MM.1S (cell line): ENCODE results near the gene ZNF445.

ENCODE experiments used
- DNase-seq: peaks from one replicate; pipeline ENCODE4 v3.0.0-alpha.2; 2015
- H2AFZ ChIP-seq: fragments of 300-600 bp; sonication (generic); 2 replicates; pipeline ENCODE4 v1.6.0; 2016; ENCODE audit warnings: antibody characterized with exemption, low read length
- H3F3A ChIP-seq: fragments of 300-600 bp; sonication (generic); 2 replicates; pipeline ENCODE4 v1.6.1; 2016; ENCODE audit warnings: mild to moderate bottlenecking, antibody characterized with exemption, low read length, moderate library complexity, mixed read lengths; ENCODE audit not compliant: insufficient read depth
- H3K27ac ChIP-seq: fragments of 300-600 bp; sonication (generic); 2 replicates; pipeline ENCODE4 v1.5.1; 2016; ENCODE audit warnings: mild to moderate bottlenecking, low read length
- H3K27me3 ChIP-seq: fragments of 300-600 bp; sonication (generic); replicated peaks from 2 replicates; pipeline ENCODE4 v1.6.0; 2016; ENCODE audit warnings: low read length; ENCODE audit not compliant: insufficient read depth
- H3K36me3 ChIP-seq: fragments of 300-600 bp; sonication (generic); replicated peaks from 2 replicates; pipeline ENCODE4 v1.6.1; 2016; ENCODE audit warnings: mild to moderate bottlenecking, low read length, mixed read lengths; ENCODE audit not compliant: insufficient read depth
- H3K4me1 ChIP-seq: fragments of 300-600 bp; sonication (generic); 2 replicates; pipeline ENCODE4 v1.6.1; 2016; ENCODE audit warnings: low read length, mixed read lengths
- H3K4me2 ChIP-seq: fragments of 300-600 bp; sonication (generic); 2 replicates; pipeline ENCODE4 v1.6.0; 2016; ENCODE audit warnings: low read depth, low read length
- H3K4me3 ChIP-seq: fragments of 300-600 bp; sonication (generic); 2 replicates; pipeline ENCODE4 v1.5.1; 2016; ENCODE audit warnings: low read length, mixed read lengths
- H3K79me2 ChIP-seq: fragments of 300-600 bp; sonication (generic); 2 replicates; pipeline ENCODE4 v1.6.1; 2016; ENCODE audit warnings: mixed run types, low read length, mixed read lengths
- H3K9ac ChIP-seq: fragments of 300-600 bp; sonication (generic); 2 replicates; pipeline ENCODE4 v1.6.1; 2016; ENCODE audit warnings: low read length, mixed read lengths
- H3K9me2 ChIP-seq: fragments of 300-600 bp; sonication (generic); replicated peaks from 2 replicates; pipeline ENCODE4 v1.6.1; 2016; ENCODE audit warnings: mild to moderate bottlenecking, low read length, mixed read lengths; ENCODE audit not compliant: insufficient read depth
- H3K9me3 ChIP-seq: fragments of 300-600 bp; sonication (generic); replicated peaks from 2 replicates; pipeline ENCODE4 v1.6.1; 2016; ENCODE audit warnings: mild to moderate bottlenecking, low read length, mixed read lengths; ENCODE audit not compliant: insufficient read depth
- H4K20me1 ChIP-seq: fragments of 300-600 bp; sonication (generic); 2 replicates; pipeline ENCODE4 v1.6.1; 2016; ENCODE audit warnings: mild to moderate bottlenecking, low read length, moderate library complexity, mixed read lengths; ENCODE audit not compliant: insufficient read depth
- CTCF ChIP-seq: fragments of 300-600 bp; sonication (generic); IDR thresholded peaks from 2 replicates; pipeline ENCODE4 v1.5.1; 2016; ENCODE audit warnings: antibody characterized with exemption, low read length, mixed read lengths
- EZH2 ChIP-seq: fragments of 300-600 bp; sonication (generic); optimal IDR thresholded peaks from 2 replicates; pipeline ENCODE3; 2017; ENCODE audit warnings: low read depth, mild to moderate bottlenecking, antibody characterized with exemption, low read length, mixed read lengths
- EZH2phosphoT487 ChIP-seq: fragments of 300-600 bp; sonication (generic); IDR thresholded peaks from 2 replicates; pipeline ENCODE4 v1.6.1; 2018; ENCODE audit warnings: antibody characterized with exemption, low read length

The ZNF445 gene

DNA sequence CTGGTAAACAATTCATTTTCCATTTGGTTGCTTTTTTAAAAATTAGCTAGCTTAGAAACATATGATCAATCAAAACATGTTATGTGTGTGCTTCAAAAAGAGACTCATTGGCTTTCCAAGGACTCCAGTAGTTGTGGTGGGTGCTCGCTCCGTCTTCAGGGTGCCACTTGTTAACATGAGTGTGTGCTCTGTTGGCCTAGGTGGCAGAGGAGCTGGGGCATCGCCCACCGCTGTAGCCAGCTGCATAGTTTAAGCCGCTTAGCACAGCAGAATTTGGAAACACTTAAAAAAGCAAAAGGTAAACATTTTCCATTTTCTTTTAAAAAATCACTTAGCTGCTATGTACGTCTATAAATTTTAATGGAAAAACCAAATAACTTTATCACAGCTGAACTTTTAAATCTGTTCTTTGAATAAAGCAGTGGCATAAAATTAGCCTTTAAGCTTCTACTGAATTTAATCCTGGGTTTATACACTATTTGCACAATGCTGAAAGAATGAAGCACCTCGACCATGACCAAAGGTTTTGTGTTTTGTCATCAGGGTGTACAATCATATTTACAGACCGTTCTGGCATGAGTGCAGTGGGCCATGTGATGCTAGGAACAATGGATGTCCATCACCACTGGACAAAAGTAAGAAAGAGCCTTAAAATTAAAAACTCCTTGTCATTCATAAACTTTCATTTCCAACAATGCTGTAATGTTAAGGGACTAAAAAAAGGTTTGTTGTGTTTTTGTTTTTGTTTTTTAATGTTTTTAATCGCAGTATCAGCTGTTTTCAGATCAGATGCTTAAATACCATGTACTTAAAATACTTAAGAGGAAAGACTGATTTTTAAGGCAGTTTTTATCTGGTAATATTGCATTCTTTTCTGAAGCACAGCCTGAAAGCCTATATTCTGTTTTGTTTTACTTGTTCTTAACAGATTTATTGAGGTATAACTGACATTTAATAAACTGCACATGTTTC, 81.0 kb downstream of the ZNF445 start:
- DNase-seq: no peak
- TF ChIP-seq EZH2 (no peak), EZH2phosphoT487 (no peak), CTCF (no peak)
- peaks cover 2% of the 10 kb centered on the region; the same call in 1 of the 2 replicates for H3K4me1 ChIP-seq
- H3K9ac ChIP-seq: no peak overlapping the region
- no peak overlapping the region for H2AFZ ChIP-seq
- H3F3A ChIP-seq: no peaks in the 10 kb centered on the region
- H3K4me3 ChIP-seq: no peak overlapping the region
- H3K79me2 ChIP-seq: no peaks in the 10 kb centered on the region
- no peaks in the 10 kb centered on the region for H3K9me3 ChIP-seq
- no peaks in the 10 kb centered on the region for H4K20me1 ChIP-seq
- no peaks in the 10 kb centered on the region for H3K9me2 ChIP-seq
- H3K27ac ChIP-seq: no peak overlapping the region
- no peaks in the 10 kb centered on the region for H3K36me3 ChIP-seq
- H3K27me3 ChIP-seq: no peaks in the 10 kb centered on the region
- no peak overlapping the region for H3K4me2 ChIP-seq

DNA sequence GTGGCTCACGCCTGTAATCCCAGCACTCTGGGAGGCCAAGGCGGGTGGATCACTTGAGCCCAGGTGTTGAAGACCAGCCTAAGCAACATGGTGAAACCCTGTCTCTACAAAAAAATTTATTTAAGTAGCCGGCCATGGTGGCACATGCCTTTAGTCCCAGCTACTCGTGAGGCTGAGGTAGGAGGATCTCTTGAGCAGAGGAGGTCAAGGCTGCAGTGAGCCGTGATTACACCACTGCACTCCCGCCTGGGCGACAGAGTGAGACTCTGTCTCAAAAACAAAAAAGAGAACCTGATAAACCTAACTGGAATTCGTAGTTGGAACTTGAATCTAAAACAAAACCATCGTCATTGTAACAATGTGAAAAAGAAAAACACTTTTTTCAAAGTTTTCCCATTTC, 81.8 kb downstream of the ZNF445 start:
- no peaks in the 10 kb centered on the region for H3K9me2 ChIP-seq
- H3F3A ChIP-seq: no peaks in the 10 kb centered on the region
- H3K27ac ChIP-seq: no peak overlapping the region
- H2AFZ ChIP-seq: no peak overlapping the region
- H3K79me2 ChIP-seq: no peaks in the 10 kb centered on the region
- TF ChIP-seq CTCF (no peak), EZH2phosphoT487 (no peak), EZH2 (no peak)
- no peaks in the 10 kb centered on the region for H3K36me3 ChIP-seq
- H3K27me3 ChIP-seq: no peaks in the 10 kb centered on the region
- H3K4me3 ChIP-seq: no peak overlapping the region
- H3K9ac ChIP-seq: no peak overlapping the region
- no peak overlapping the region for H3K4me2 ChIP-seq
- H3K9me3 ChIP-seq: no peaks in the 10 kb centered on the region
- no peak for DNase-seq
- H4K20me1 ChIP-seq: no peaks in the 10 kb centered on the region
- H3K4me1 ChIP-seq: peaks cover 5% of the 10 kb centered on the region; the same call in 1 of the 2 replicates

DNA sequence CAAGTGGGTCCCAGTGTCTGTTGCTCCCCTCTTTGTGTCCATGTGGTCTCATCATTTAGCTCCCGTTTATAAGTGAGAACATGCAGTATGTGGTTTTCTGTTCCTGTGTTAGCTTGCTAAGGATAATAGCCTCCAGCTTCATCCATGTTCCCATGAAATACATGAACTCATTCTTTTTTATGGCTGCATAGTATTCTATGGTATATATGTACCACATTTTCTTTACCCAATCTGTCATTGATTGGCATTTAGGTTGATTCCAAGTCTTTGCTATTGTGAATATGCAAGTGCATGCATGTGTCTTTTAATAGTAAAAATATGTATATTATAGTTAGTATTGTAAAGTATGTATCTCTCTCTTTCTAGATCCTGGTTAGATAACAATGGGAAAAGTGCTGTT, 85.0 kb downstream of the ZNF445 start:
- no peak overlapping the region for H2AFZ ChIP-seq
- peaks cover 5% of the 10 kb centered on the region; the same call in 1 of the 2 replicates for H3K4me1 ChIP-seq
- TF ChIP-seq EZH2: no peak
- TF ChIP-seq CTCF: no peak
- no peak for TF ChIP-seq EZH2phosphoT487
- H3K27me3 ChIP-seq: no peaks in the 10 kb centered on the region
- no peak overlapping the region for H3K4me3 ChIP-seq
- no peak overlapping the region for H3K4me2 ChIP-seq
- H3K79me2 ChIP-seq: no peaks in the 10 kb centered on the region
- no peaks in the 10 kb centered on the region for H3K9me2 ChIP-seq
- H3K27ac ChIP-seq: no peak overlapping the region
- no peak overlapping the region for H3K9ac ChIP-seq
- H3K9me3 ChIP-seq: no peaks in the 10 kb centered on the region
- H4K20me1 ChIP-seq: no peaks in the 10 kb centered on the region
- H3K36me3 ChIP-seq: no peaks in the 10 kb centered on the region
- DNase-seq: no peak
- no peaks in the 10 kb centered on the region for H3F3A ChIP-seq
